HCT116 (cell line): ENCODE results near the gene PIP4K2A. TPM values are rescaled to one million over a fixed set of nuclear protein-coding genes. Genes with fewer than 3 reads are reported as not detected.

Source experiments
- ATAC-seq: fragments of 200-7000 bp; cut with Tn5 transposase; 2 replicates; pipeline ENCODE4 v1.9.1; 2020; ENCODE audit warnings: mild to moderate bottlenecking, moderate library complexity
- BruUV-seq: library from RNA; stranded (reverse); fragments of 400-500 nt; replicated peaks from 2 replicates; lab custom pipeline; 2021; lab: Mats Ljungman, UMichigan
- CTCF ChIA-PET: fragments of 300-600 bp; sonication (Branson Sonifier 250); formaldehyde crosslinking; loops from one replicate; lab custom pipeline; 2021; ENCODE audit warnings: antibody characterized with exemption; lab: Charles Lee
- POLR2A ChIA-PET: fragments of 300-600, 350-600 bp; sonication (Branson Sonifier 250); formaldehyde crosslinking; loops from one replicate; lab custom pipeline; 2021; ENCODE audit warnings: antibody characterized with exemption; lab: Charles Lee
- RAD21 ChIA-PET, 2 experiments: fragments of 300-600 bp; sonication (Branson Sonifier 250); formaldehyde crosslinking; loops; one replicate each; lab custom pipeline; 2023; ENCODE audit warnings: low total read pairs in 2 of 2; ENCODE audit not compliant: uncharacterized antibody in 2 of 2, unreplicated experiment in 2 of 2, low non-redundant PET in 1 of 2; lab: Charles Lee
- DNase-seq: peaks from one replicate; pipeline ENCODE4 v3.0.0-alpha.2; 2010; ENCODE audit warnings: low read depth, low spot score
- H2AFZ ChIP-seq: fragments of 200-600 bp; shearing (Covaris generic), sonication (generic); 2 replicates; pipeline ENCODE4 v1.6.1; 2017; ENCODE audit warnings: low read depth, mixed run types, mixed read lengths, antibody characterized with exemption, low read length; ENCODE audit not compliant: poor library complexity, severe bottlenecking
- H3K27ac ChIP-seq: 2 replicates; pipeline ENCODE4 v1.5.1; 2012; ENCODE audit warnings: low read depth, low read length
- H3K27me3 ChIP-seq: fragments of 200-600 bp; sonication (generic); 2 replicates; pipeline ENCODE4 v1.6.1; 2016; ENCODE audit warnings: mixed run types, low read length, mixed read lengths; ENCODE audit not compliant: insufficient read depth
- H3K36me3 ChIP-seq, 2 experiments: fragments of 200-500 bp in 1 of 2; fragments of 200-600 bp in 1 of 2; sonication (Bioruptor generic) in 1 of 2; sonication (generic) in 1 of 2; 2 replicates each; pipeline versions ENCODE4 v1.5.1 to v1.6.1; 2014 to 2016; ENCODE audit warnings: low read length in 2 of 2, inconsistent platforms in 1 of 2, mixed read lengths in 1 of 2, mixed run types in 1 of 2; ENCODE audit not compliant: insufficient read depth in 2 of 2, control insufficient read depth in 1 of 2
- H3K4me1 ChIP-seq, 2 experiments: fragments of 200-600 bp in 1 of 2; sonication (generic) in 1 of 2; 2 replicates each; pipeline versions ENCODE4 v1.5.1 to v1.6.1; 2012 to 2017; ENCODE audit warnings: low read length in 2 of 2, inconsistent platforms in 1 of 2, mild to moderate bottlenecking in 1 of 2, mixed read lengths in 1 of 2, mixed run types in 1 of 2, moderate library complexity in 1 of 2; ENCODE audit not compliant: insufficient read depth in 2 of 2, control insufficient read depth in 1 of 2
- H3K4me2 ChIP-seq: fragments of 200-600 bp; sonication (generic); 2 replicates; pipeline ENCODE4 v1.6.1; 2017; ENCODE audit warnings: mixed run types, low read length, mixed read lengths
- H3K4me3 ChIP-seq, 2 experiments: fragments of 200-600 bp in 1 of 2; sonication (generic) in 1 of 2; replicated peaks in 1 of 2; 2 replicates each; pipeline ENCODE4 v1.5.1; 2011 to 2016; ENCODE audit warnings: low read length in 2 of 2, control low read depth in 1 of 2, low read depth in 1 of 2, mild to moderate bottlenecking in 1 of 2, mixed read lengths in 1 of 2, mixed run types in 1 of 2
- H3K79me2 ChIP-seq: fragments of 200-600 bp; sonication (generic); 2 replicates; pipeline ENCODE4 v1.6.1; 2017; ENCODE audit warnings: mild to moderate bottlenecking, mixed run types, low read length, moderate library complexity, mixed read lengths; ENCODE audit not compliant: insufficient read depth
- H3K9ac ChIP-seq: fragments of 200-600 bp; sonication (generic); 2 replicates; pipeline ENCODE4 v1.6.1; 2016; ENCODE audit warnings: low read length, mixed read lengths
- H3K9me2 ChIP-seq: fragments of 200-600 bp; sonication (generic), shearing (Covaris generic); 2 replicates; pipeline ENCODE4 v1.6.1; 2017; ENCODE audit warnings: mixed run types, mild to moderate bottlenecking, moderate library complexity; ENCODE audit not compliant: insufficient read depth
- H3K9me3 ChIP-seq, 2 experiments: fragments of 200-500 bp in 1 of 2; fragments of 200-600 bp in 1 of 2; sonication (Bioruptor generic) in 1 of 2; sonication (generic) in 1 of 2; 2 replicates each; pipeline ENCODE4 v1.6.1; 2014 to 2017; ENCODE audit warnings: low read length in 2 of 2, mixed read lengths in 2 of 2, inconsistent platforms in 1 of 2, low read depth in 1 of 2, mild to moderate bottlenecking in 1 of 2, mixed run types in 1 of 2, moderate library complexity in 1 of 2; ENCODE audit not compliant: control insufficient read depth in 1 of 2, insufficient read depth in 1 of 2
- H4K20me1 ChIP-seq: fragments of 200-600 bp; sonication (generic), shearing (Covaris generic); 2 replicates; pipeline ENCODE4 v1.6.1; 2017; ENCODE audit warnings: mixed run types, mild to moderate bottlenecking, moderate library complexity; ENCODE audit not compliant: insufficient read depth
- CEBPB ChIP-seq: IDR thresholded peaks from 2 replicates; pipeline ENCODE4 v1.6.1; 2012; ENCODE audit warnings: low read depth
- EZH2 ChIP-seq: fragments of 200-600 bp; sonication (generic); IDR thresholded peaks from 2 replicates; pipeline ENCODE4 v1.6.1; 2017; ENCODE audit warnings: antibody characterized with exemption, mixed run types
- EZH2phosphoT487 ChIP-seq: fragments of 200-600 bp; IDR thresholded peaks from 2 replicates; pipeline ENCODE4 v1.6.1; 2018; ENCODE audit warnings: antibody characterized with exemption, borderline replicate concordance
- FOSL1 ChIP-seq: IDR thresholded peaks from 2 replicates; pipeline ENCODE4 v1.6.1; 2012; ENCODE audit warnings: low read depth
- POLR2A ChIP-seq: IDR thresholded peaks from 2 replicates; pipeline ENCODE4 v1.7.0; 2011; ENCODE audit warnings: borderline replicate concordance; ENCODE audit not compliant: insufficient read depth, insufficient read length; ENCODE audit errors: extremely low read depth
- RAD21 ChIP-seq: IDR thresholded peaks from 2 replicates; pipeline ENCODE4 v1.6.1; 2012; ENCODE audit warnings: low read depth, mild to moderate bottlenecking
- ZBTB33 ChIP-seq: IDR thresholded peaks from 2 replicates; pipeline ENCODE4 v1.6.1; 2011; ENCODE audit warnings: mild to moderate bottlenecking, low read length, moderate library complexity; ENCODE audit not compliant: insufficient replicate concordance; ENCODE audit errors: extremely low read depth
- ZFX ChIP-seq: fragments of 450-650 bp; IDR thresholded peaks from 2 replicates; pipeline ENCODE4 v1.6.1; 2017
- ZNF274 ChIP-seq: fragments of 200-500 bp; sonication (Bioruptor generic); IDR thresholded peaks from 2 replicates; pipeline ENCODE4 v1.6.1; 2014; ENCODE audit warnings: mild to moderate bottlenecking, low read depth, low read length, inconsistent platforms
- intact Hi-C: fragments of 100-400 bp; cut with micrococcal nuclease; formaldehyde crosslinking; loops from 2 replicates; pipeline ENCODE4 v1.10.0; 2022
- total RNA-seq: library from RNA; stranded (reverse); gene quantifications from one replicate; pipeline ENCODE4 v1.2.1, GENCODE V29; 2021; ENCODE audit not compliant: unreplicated experiment
- TF ChIP-seq, protein P1 (sequence below), 3 experiments: fragments of 200-600 bp in 1 of 3; sonication (generic) in 1 of 3; IDR thresholded peaks in 2 of 3; conservative IDR thresholded peaks in 1 of 3; 2 replicates each; pipeline ENCODE4 v1.5.1; 2012 to 2017; ENCODE audit warnings: low read depth in 2 of 3, low read length in 2 of 3, antibody characterized with exemption in 1 of 3, borderline replicate concordance in 1 of 3, control low read depth in 1 of 3, mild to moderate bottlenecking in 1 of 3, mixed read lengths in 1 of 3, mixed run types in 1 of 3, moderate library complexity in 1 of 3; ENCODE audit not compliant: insufficient read depth in 1 of 3
- TF ChIP-seq, protein P2 (sequence below): IDR thresholded peaks from 2 replicates; pipeline ENCODE4 v1.6.1; 2012

PIP4K2A gene
- total RNA-seq, 1 experiment from 2014 or later, result 41.9 TPM

DNA sequence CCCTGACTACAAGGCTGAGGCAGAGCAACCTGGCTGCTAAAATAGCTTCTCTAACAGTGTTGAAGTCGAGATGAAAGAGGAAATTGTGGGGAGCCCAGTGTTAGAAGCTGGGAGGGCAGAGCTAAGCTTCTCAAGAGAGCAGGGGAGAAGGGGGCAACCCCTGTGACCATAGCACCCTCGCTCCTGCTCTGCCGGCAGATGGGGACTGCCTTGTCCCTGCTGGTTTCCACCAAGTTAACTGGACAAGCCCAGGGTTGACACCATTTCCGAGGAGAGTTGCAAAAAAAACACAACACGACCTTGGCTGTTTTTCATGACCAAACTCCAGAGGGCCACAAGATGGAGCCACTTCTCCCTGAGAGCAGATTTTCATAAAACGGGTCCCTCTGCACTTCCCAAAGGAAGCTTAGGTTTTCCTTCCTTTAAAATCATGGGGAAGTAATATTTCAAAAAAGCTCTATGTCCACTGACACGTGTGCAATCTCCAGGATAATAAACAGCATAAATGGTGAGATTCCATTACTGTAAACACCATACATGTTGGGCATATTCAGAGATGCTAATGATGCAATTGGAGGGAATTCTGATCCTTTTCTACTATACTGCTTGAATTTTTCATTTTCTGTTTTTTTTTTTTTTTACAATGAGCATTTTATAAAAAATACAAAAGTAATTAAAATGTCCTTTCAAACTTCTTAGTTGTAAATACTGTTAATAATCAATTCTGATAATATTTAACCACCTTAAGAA, 140.4 kb downstream of the PIP4K2A start:
- TF ChIP-seq ZFX, result no peak
- no peak for TF ChIP-seq ZNF274
- TF ChIP-seq, protein P1, sequence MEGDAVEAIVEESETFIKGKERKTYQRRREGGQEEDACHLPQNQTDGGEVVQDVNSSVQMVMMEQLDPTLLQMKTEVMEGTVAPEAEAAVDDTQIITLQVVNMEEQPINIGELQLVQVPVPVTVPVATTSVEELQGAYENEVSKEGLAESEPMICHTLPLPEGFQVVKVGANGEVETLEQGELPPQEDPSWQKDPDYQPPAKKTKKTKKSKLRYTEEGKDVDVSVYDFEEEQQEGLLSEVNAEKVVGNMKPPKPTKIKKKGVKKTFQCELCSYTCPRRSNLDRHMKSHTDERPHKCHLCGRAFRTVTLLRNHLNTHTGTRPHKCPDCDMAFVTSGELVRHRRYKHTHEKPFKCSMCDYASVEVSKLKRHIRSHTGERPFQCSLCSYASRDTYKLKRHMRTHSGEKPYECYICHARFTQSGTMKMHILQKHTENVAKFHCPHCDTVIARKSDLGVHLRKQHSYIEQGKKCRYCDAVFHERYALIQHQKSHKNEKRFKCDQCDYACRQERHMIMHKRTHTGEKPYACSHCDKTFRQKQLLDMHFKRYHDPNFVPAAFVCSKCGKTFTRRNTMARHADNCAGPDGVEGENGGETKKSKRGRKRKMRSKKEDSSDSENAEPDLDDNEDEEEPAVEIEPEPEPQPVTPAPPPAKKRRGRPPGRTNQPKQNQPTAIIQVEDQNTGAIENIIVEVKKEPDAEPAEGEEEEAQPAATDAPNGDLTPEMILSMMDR (IDR thresholded peaks at IDR 0.05 in 2 of 3, conservative IDR thresholded peaks at IDR 0.05 in 1 of 3; ENCODE audit: borderline replicate concordance in 1 of 3, insufficient read depth in 1 of 3, low read depth in 2 of 3, low read length in 2 of 3), result peak; percentile 45 to 68 (median 54); a peak in 5 of 6 replicates
- no peak for TF ChIP-seq ZBTB33
- TF ChIP-seq EZH2phosphoT487, result no peak
- no peak for TF ChIP-seq CEBPB
- TF ChIP-seq EZH2, result no peak
- TF ChIP-seq RAD21, result peak; percentile 63
- TF ChIP-seq FOSL1, result no peak
- TF ChIP-seq POLR2A, result no peak
- TF ChIP-seq, protein P2, sequence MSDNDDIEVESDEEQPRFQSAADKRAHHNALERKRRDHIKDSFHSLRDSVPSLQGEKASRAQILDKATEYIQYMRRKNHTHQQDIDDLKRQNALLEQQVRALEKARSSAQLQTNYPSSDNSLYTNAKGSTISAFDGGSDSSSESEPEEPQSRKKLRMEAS, result no peak
- DNase-seq (peak; percentile 32), ATAC-seq (peak; percentile 27; the same call in 1 of the 2 replicates)
- H3K4me1 ChIP-seq, result no peaks in the 10 kb centered on the region
- no TSS peak for BruUV-seq
- H2AFZ ChIP-seq, result no peak overlapping the region
- peaks cover 11 to 12% of the 10 kb centered on the region in 2 experiments; a peak in 2 of 4 replicates for H3K36me3 ChIP-seq
- ChIA-PET POLR2A (no interaction called here), RAD21 (no interaction called here), CTCF (interaction anchor here (0.9 to 1.7 kb wide), 4 partner anchors 9 to 580 kb away, joined by 3 to 7 read pairs (median 4); no protein-coding TSS in a partner anchor)
- no peak overlapping the region for H3K27ac ChIP-seq
- no peaks in the 10 kb centered on the region for H4K20me1 ChIP-seq
- no peaks in the 10 kb centered on the region for H3K9me2 ChIP-seq
- no peaks in the 10 kb centered on the region for H3K27me3 ChIP-seq
- intact Hi-C loops, result loop anchor here (1.0 kb wide), 1 partner anchor 415 kb away; no protein-coding TSS in a partner anchor
- H3K9me3 ChIP-seq, result no peaks in the 10 kb centered on the region
- H3K9ac ChIP-seq, result no peak overlapping the region
- H3K4me2 ChIP-seq, result no peak overlapping the region
- H3K4me3 ChIP-seq, result no peak overlapping the region
- peaks cover 14% of the 10 kb centered on the region for H3K79me2 ChIP-seq
